HCT116 (cell line): ENCODE measurements around the gene CXCR5. TPM values are rescaled to one million over a fixed set of nuclear protein-coding genes. Genes with fewer than 3 reads are reported as not detected.
A peak's percentile ranks its signal among the peaks of the same experiment; 100 is the strongest.

Experiments used
- ATAC-seq: fragments of 200-7000 bp; cut with Tn5 transposase; 2 replicates; pipeline ENCODE4 v1.9.1; 2020; ENCODE audit warnings: mild to moderate bottlenecking, moderate library complexity
- BruUV-seq: library from RNA; stranded (reverse); fragments of 400-500 nt; replicated peaks from 2 replicates; lab custom pipeline; 2021; lab: Mats Ljungman, UMichigan
- CTCF ChIA-PET: fragments of 300-600 bp; sonication (Branson Sonifier 250); formaldehyde crosslinking; loops from one replicate; lab custom pipeline; 2021; ENCODE audit warnings: antibody characterized with exemption; lab: Charles Lee
- POLR2A ChIA-PET: fragments of 300-600, 350-600 bp; sonication (Branson Sonifier 250); formaldehyde crosslinking; loops from one replicate; lab custom pipeline; 2021; ENCODE audit warnings: antibody characterized with exemption; lab: Charles Lee
- RAD21 ChIA-PET, 2 experiments: fragments of 300-600 bp; sonication (Branson Sonifier 250); formaldehyde crosslinking; loops; one replicate each; lab custom pipeline; 2023; ENCODE audit warnings: low total read pairs in 2 of 2; ENCODE audit not compliant: uncharacterized antibody in 2 of 2, unreplicated experiment in 2 of 2, low non-redundant PET in 1 of 2; lab: Charles Lee
- DNase-seq: peaks from one replicate; pipeline ENCODE4 v3.0.0-alpha.2; 2010; ENCODE audit warnings: low read depth, low spot score
- H2AFZ ChIP-seq: fragments of 200-600 bp; shearing (Covaris generic), sonication (generic); 2 replicates; pipeline ENCODE4 v1.6.1; 2017; ENCODE audit warnings: low read depth, mixed run types, mixed read lengths, antibody characterized with exemption, low read length; ENCODE audit not compliant: poor library complexity, severe bottlenecking
- H3K27ac ChIP-seq: 2 replicates; pipeline ENCODE4 v1.5.1; 2012; ENCODE audit warnings: low read depth, low read length
- H3K27me3 ChIP-seq: fragments of 200-600 bp; sonication (generic); 2 replicates; pipeline ENCODE4 v1.6.1; 2016; ENCODE audit warnings: mixed run types, low read length, mixed read lengths; ENCODE audit not compliant: insufficient read depth
- H3K36me3 ChIP-seq, 2 experiments: fragments of 200-500 bp in 1 of 2; fragments of 200-600 bp in 1 of 2; sonication (Bioruptor generic) in 1 of 2; sonication (generic) in 1 of 2; 2 replicates each; pipeline versions ENCODE4 v1.5.1 to v1.6.1; 2014 to 2016; ENCODE audit warnings: low read length in 2 of 2, inconsistent platforms in 1 of 2, mixed read lengths in 1 of 2, mixed run types in 1 of 2; ENCODE audit not compliant: insufficient read depth in 2 of 2, control insufficient read depth in 1 of 2
- H3K4me1 ChIP-seq, 2 experiments: fragments of 200-600 bp in 1 of 2; sonication (generic) in 1 of 2; 2 replicates each; pipeline versions ENCODE4 v1.5.1 to v1.6.1; 2012 to 2017; ENCODE audit warnings: low read length in 2 of 2, inconsistent platforms in 1 of 2, mild to moderate bottlenecking in 1 of 2, mixed read lengths in 1 of 2, mixed run types in 1 of 2, moderate library complexity in 1 of 2; ENCODE audit not compliant: insufficient read depth in 2 of 2, control insufficient read depth in 1 of 2
- H3K4me2 ChIP-seq: fragments of 200-600 bp; sonication (generic); 2 replicates; pipeline ENCODE4 v1.6.1; 2017; ENCODE audit warnings: mixed run types, low read length, mixed read lengths
- H3K4me3 ChIP-seq, 2 experiments: fragments of 200-600 bp in 1 of 2; sonication (generic) in 1 of 2; replicated peaks in 1 of 2; 2 replicates each; pipeline ENCODE4 v1.5.1; 2011 to 2016; ENCODE audit warnings: low read length in 2 of 2, control low read depth in 1 of 2, low read depth in 1 of 2, mild to moderate bottlenecking in 1 of 2, mixed read lengths in 1 of 2, mixed run types in 1 of 2
- H3K79me2 ChIP-seq: fragments of 200-600 bp; sonication (generic); 2 replicates; pipeline ENCODE4 v1.6.1; 2017; ENCODE audit warnings: mild to moderate bottlenecking, mixed run types, low read length, moderate library complexity, mixed read lengths; ENCODE audit not compliant: insufficient read depth
- H3K9ac ChIP-seq: fragments of 200-600 bp; sonication (generic); 2 replicates; pipeline ENCODE4 v1.6.1; 2016; ENCODE audit warnings: low read length, mixed read lengths
- H3K9me2 ChIP-seq: fragments of 200-600 bp; sonication (generic), shearing (Covaris generic); 2 replicates; pipeline ENCODE4 v1.6.1; 2017; ENCODE audit warnings: mixed run types, mild to moderate bottlenecking, moderate library complexity; ENCODE audit not compliant: insufficient read depth
- H3K9me3 ChIP-seq, 2 experiments: fragments of 200-500 bp in 1 of 2; fragments of 200-600 bp in 1 of 2; sonication (Bioruptor generic) in 1 of 2; sonication (generic) in 1 of 2; 2 replicates each; pipeline ENCODE4 v1.6.1; 2014 to 2017; ENCODE audit warnings: low read length in 2 of 2, mixed read lengths in 2 of 2, inconsistent platforms in 1 of 2, low read depth in 1 of 2, mild to moderate bottlenecking in 1 of 2, mixed run types in 1 of 2, moderate library complexity in 1 of 2; ENCODE audit not compliant: control insufficient read depth in 1 of 2, insufficient read depth in 1 of 2
- H4K20me1 ChIP-seq: fragments of 200-600 bp; sonication (generic), shearing (Covaris generic); 2 replicates; pipeline ENCODE4 v1.6.1; 2017; ENCODE audit warnings: mixed run types, mild to moderate bottlenecking, moderate library complexity; ENCODE audit not compliant: insufficient read depth
- ATF3 ChIP-seq: IDR thresholded peaks from 2 replicates; pipeline ENCODE4 v1.6.1; 2012
- CBX3 ChIP-seq: IDR thresholded peaks from 2 replicates; pipeline ENCODE4 v1.6.1; 2012; ENCODE audit warnings: low read depth
- CEBPB ChIP-seq: IDR thresholded peaks from 2 replicates; pipeline ENCODE4 v1.6.1; 2012; ENCODE audit warnings: low read depth
- CTCF ChIP-seq, 3 experiments: fragments of 200-600 bp in 1 of 3; sonication (generic) in 1 of 3; IDR thresholded peaks in 2 of 3; conservative IDR thresholded peaks in 1 of 3; 2 replicates each; pipeline ENCODE4 v1.5.1; 2012 to 2017; ENCODE audit warnings: low read depth in 2 of 3, low read length in 2 of 3, antibody characterized with exemption in 1 of 3, borderline replicate concordance in 1 of 3, control low read depth in 1 of 3, mild to moderate bottlenecking in 1 of 3, mixed read lengths in 1 of 3, mixed run types in 1 of 3, moderate library complexity in 1 of 3; ENCODE audit not compliant: insufficient read depth in 1 of 3
- EGR1 ChIP-seq: IDR thresholded peaks from 2 replicates; pipeline ENCODE4 v1.6.1; 2012; ENCODE audit warnings: low read depth
- ELF1 ChIP-seq: IDR thresholded peaks from 2 replicates; pipeline ENCODE4 v1.6.1; 2012; ENCODE audit warnings: low read depth, borderline replicate concordance
- EZH2 ChIP-seq: fragments of 200-600 bp; sonication (generic); IDR thresholded peaks from 2 replicates; pipeline ENCODE4 v1.6.1; 2017; ENCODE audit warnings: antibody characterized with exemption, mixed run types
- EZH2phosphoT487 ChIP-seq: fragments of 200-600 bp; IDR thresholded peaks from 2 replicates; pipeline ENCODE4 v1.6.1; 2018; ENCODE audit warnings: antibody characterized with exemption, borderline replicate concordance
- JUND ChIP-seq: IDR thresholded peaks from 2 replicates; pipeline ENCODE4 v1.6.1; 2012
- MAX ChIP-seq: IDR thresholded peaks from 2 replicates; pipeline ENCODE4 v1.6.1; 2012
- POLR2A ChIP-seq: IDR thresholded peaks from 2 replicates; pipeline ENCODE4 v1.7.0; 2011; ENCODE audit warnings: borderline replicate concordance; ENCODE audit not compliant: insufficient read depth, insufficient read length; ENCODE audit errors: extremely low read depth
- POLR2AphosphoS5 ChIP-seq: IDR thresholded peaks from 2 replicates; pipeline ENCODE4 v1.6.1; 2011; ENCODE audit warnings: mild to moderate bottlenecking, low read depth, low read length, moderate library complexity
- REST ChIP-seq: IDR thresholded peaks from 2 replicates; pipeline ENCODE4 v1.6.1; 2012; ENCODE audit warnings: low read depth
- SIN3A ChIP-seq: IDR thresholded peaks from 2 replicates; pipeline ENCODE4 v1.6.1; 2012; ENCODE audit warnings: low read depth
- SP1 ChIP-seq: IDR thresholded peaks from 2 replicates; pipeline ENCODE4 v1.6.1; 2012; ENCODE audit warnings: low read depth
- SRF ChIP-seq: IDR thresholded peaks from 2 replicates; pipeline ENCODE4 v1.6.1; 2012; ENCODE audit warnings: low read depth
- TCF7L2 ChIP-seq: IDR thresholded peaks from 2 replicates; pipeline ENCODE4 v1.7.0; 2011; ENCODE audit warnings: borderline replicate concordance, inconsistent platforms; ENCODE audit not compliant: insufficient read depth, insufficient read length; ENCODE audit errors: extremely low read depth
- YY1 ChIP-seq: IDR thresholded peaks from 2 replicates; pipeline ENCODE4 v1.6.1; 2011; ENCODE audit warnings: low read length, low read depth, moderate library complexity, mild to moderate bottlenecking; ENCODE audit not compliant: insufficient replicate concordance; ENCODE audit errors: extremely low read depth
- ZBTB33 ChIP-seq: IDR thresholded peaks from 2 replicates; pipeline ENCODE4 v1.6.1; 2011; ENCODE audit warnings: mild to moderate bottlenecking, low read length, moderate library complexity; ENCODE audit not compliant: insufficient replicate concordance; ENCODE audit errors: extremely low read depth
- ZFX ChIP-seq: fragments of 450-650 bp; IDR thresholded peaks from 2 replicates; pipeline ENCODE4 v1.6.1; 2017
- intact Hi-C: fragments of 100-400 bp; cut with micrococcal nuclease; formaldehyde crosslinking; loops from 2 replicates; pipeline ENCODE4 v1.10.0; 2022
- total RNA-seq: library from RNA; stranded (reverse); gene quantifications from one replicate; pipeline ENCODE4 v1.2.1, GENCODE V29; 2021; ENCODE audit not compliant: unreplicated experiment

The CXCR5 gene
- total RNA-seq, 1 experiment from 2014 or later = not detected

GRCh38 chr11:118841469-118842242, 42.0 kb upstream of the CXCR5 start:
- BruUV-seq = no TSS peak
- H3K79me2 ChIP-seq = no peaks in the 10 kb centered on the region
- TF ChIP-seq CBX3 (no peak), JUND (no peak), EGR1 (no peak), POLR2A (no peak), EZH2 (no peak), CEBPB (no peak), SRF (no peak), TCF7L2 (no peak), SIN3A (no peak), YY1 (no peak), REST (no peak), SP1 (no peak), ZBTB33 (no peak), MAX (no peak), ZFX (no peak), ATF3 (no peak), CTCF (IDR thresholded peaks at IDR 0.05 in 2 of 3, conservative IDR thresholded peaks at IDR 0.05 in 1 of 3; ENCODE audit: borderline replicate concordance in 1 of 3, insufficient read depth in 1 of 3, low read depth in 2 of 3, low read length in 2 of 3) (no peak), POLR2AphosphoS5 (no peak), EZH2phosphoT487 (no peak), ELF1 (no peak)
- no peak overlapping the region for H3K4me3 ChIP-seq
- H3K27ac ChIP-seq = no peak overlapping the region
- peaks cover 28 to 44% of the 10 kb centered on the region in 2 experiments for H3K4me1 ChIP-seq
- CTCF ChIA-PET = no interaction called here
- no peak overlapping the region for H2AFZ ChIP-seq
- H3K27me3 ChIP-seq = no peaks in the 10 kb centered on the region
- H3K9me2 ChIP-seq = no peaks in the 10 kb centered on the region
- H3K4me2 ChIP-seq = peak overlapping the region; percentile 65; the same call in 1 of the 2 replicates
- no peak overlapping the region for H3K9ac ChIP-seq
- POLR2A ChIA-PET = no interaction called here
- RAD21 ChIA-PET = no interaction called here
- H3K36me3 ChIP-seq = no peaks in the 10 kb centered on the region
- H3K9me3 ChIP-seq = no peaks in the 10 kb centered on the region
- intact Hi-C loops = no loop called here
- no peaks in the 10 kb centered on the region for H4K20me1 ChIP-seq
- ATAC-seq (no peak), DNase-seq (no peak)
